GM10248 (cell line): ENCODE measurements around the gene PPARGC1A.

Experiments
- CTCF ChIA-PET: fragments of 300-600 bp; sonication (Branson Sonifier 250); formaldehyde crosslinking; extraction: SDS; loops from one replicate; lab custom pipeline; 2021; ENCODE audit warnings: antibody characterized with exemption; lab: Yijun Ruan, JAX
- POLR2A ChIA-PET: fragments of 350-650 bp; sonication (Branson Sonifier 250); formaldehyde crosslinking; extraction: SDS; loops from one replicate; lab custom pipeline; 2020; ENCODE audit warnings: antibody characterized with exemption; lab: Yijun Ruan, JAX
- DNase-seq: peaks from one replicate; pipeline ENCODE4 v3.0.0; 2012; ENCODE audit errors: extremely low spot score
- TF ChIP-seq, protein P1 (sequence below): IDR thresholded peaks from 2 replicates; pipeline ENCODE4 v1.5.1; 2012; ENCODE audit warnings: mild to moderate bottlenecking, low read depth; ENCODE audit errors: extremely low read depth, missing control alignments, control extremely low read depth

The PPARGC1A gene

DNA sequence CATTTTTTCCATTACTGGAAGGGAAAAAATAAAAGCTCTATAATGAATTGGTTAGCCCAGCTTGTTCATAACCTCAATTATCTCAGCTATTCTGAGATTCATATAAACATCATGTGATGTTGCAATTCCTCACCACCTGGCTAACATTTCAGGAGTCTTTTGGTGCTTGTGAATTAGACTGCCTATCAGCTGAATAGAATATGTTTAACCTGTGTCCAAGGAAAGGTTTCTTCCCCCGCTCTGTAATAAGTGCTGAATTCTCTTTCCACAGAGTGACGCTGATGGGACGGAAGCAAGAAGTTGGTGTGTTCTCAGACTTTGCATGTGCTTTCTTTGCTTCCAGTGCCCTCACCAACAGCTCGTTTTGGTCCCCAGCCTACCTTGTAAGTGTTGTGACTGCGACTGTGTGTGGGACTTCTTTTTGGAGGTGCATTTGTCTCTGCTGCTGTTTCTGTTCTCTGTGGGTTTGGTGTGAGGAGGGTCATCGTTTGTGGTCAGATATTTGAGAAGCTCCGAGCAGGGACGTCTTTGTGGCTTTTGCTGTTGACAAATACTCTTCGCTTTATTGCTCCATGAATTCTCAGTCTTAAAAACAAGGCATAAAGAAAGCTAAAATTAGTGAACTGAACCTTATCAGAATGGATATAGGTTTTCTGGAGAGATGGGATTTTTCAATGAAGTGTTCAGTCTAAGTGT is 61.7 kb downstream of the PPARGC1A start:
- POLR2A ChIA-PET: no interaction called here

DNA sequence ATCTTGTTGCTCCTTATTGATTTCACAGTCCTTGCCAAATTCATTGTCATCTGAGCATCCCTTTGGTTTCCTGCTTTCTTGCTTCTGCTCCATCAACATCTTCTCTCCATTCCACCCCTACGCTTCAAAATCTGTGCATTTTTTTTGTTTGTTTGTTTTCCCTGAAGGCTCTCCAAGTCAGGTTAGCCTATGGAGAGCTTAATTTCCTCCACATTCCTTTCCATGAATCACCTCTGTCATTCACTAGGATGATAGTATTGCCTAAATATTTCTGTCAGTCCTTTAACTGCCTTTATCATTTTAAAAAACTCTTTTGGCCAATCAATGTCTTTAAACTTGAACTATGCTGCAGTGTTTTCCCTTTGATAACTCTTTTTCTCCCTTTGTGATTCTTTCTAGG is 67.7 kb downstream of the PPARGC1A start:
- CTCF ChIA-PET: no interaction called here

More for the DNA sequence above, 61.7 kb downstream of the PPARGC1A start:
- TF ChIP-seq, protein P1, sequence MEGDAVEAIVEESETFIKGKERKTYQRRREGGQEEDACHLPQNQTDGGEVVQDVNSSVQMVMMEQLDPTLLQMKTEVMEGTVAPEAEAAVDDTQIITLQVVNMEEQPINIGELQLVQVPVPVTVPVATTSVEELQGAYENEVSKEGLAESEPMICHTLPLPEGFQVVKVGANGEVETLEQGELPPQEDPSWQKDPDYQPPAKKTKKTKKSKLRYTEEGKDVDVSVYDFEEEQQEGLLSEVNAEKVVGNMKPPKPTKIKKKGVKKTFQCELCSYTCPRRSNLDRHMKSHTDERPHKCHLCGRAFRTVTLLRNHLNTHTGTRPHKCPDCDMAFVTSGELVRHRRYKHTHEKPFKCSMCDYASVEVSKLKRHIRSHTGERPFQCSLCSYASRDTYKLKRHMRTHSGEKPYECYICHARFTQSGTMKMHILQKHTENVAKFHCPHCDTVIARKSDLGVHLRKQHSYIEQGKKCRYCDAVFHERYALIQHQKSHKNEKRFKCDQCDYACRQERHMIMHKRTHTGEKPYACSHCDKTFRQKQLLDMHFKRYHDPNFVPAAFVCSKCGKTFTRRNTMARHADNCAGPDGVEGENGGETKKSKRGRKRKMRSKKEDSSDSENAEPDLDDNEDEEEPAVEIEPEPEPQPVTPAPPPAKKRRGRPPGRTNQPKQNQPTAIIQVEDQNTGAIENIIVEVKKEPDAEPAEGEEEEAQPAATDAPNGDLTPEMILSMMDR: no peak
- CTCF ChIA-PET: interaction anchor here (0.7 to 1.9 kb wide), 6 partner anchors 9 to 41 kb away, joined by 3 to 7 read pairs (median 4); no protein-coding TSS in a partner anchor
- DNase-seq: no peak

DNA sequence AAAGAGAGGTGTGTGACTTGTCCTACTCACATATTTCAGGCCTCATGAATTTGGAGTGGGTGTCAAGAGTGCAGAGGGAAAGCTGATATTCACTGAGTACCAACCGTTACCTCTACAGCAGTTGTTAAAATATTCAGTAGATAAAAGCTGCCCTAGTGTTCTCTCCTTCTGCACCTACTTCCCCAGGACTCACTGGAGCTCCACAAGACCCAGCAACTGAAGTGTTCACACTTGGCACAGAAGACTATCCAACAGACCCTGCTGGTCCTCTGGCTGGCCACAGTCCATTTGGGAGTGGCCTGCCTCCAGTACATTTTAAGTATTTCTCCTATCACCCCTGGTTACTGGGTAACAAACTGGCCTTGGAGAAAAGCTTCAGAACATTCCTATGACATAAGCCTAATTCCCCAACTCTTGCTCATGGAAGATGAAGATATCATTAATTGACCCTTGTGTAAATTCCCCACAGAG is 70.8 kb downstream of the PPARGC1A start:
- POLR2A ChIA-PET: no interaction called here
- DNase-seq: no peak

More for the DNA sequence above, 67.7 kb downstream of the PPARGC1A start:
- TF ChIP-seq, protein P1: no peak
- POLR2A ChIA-PET: no interaction called here
- DNase-seq: no peak

DNA sequence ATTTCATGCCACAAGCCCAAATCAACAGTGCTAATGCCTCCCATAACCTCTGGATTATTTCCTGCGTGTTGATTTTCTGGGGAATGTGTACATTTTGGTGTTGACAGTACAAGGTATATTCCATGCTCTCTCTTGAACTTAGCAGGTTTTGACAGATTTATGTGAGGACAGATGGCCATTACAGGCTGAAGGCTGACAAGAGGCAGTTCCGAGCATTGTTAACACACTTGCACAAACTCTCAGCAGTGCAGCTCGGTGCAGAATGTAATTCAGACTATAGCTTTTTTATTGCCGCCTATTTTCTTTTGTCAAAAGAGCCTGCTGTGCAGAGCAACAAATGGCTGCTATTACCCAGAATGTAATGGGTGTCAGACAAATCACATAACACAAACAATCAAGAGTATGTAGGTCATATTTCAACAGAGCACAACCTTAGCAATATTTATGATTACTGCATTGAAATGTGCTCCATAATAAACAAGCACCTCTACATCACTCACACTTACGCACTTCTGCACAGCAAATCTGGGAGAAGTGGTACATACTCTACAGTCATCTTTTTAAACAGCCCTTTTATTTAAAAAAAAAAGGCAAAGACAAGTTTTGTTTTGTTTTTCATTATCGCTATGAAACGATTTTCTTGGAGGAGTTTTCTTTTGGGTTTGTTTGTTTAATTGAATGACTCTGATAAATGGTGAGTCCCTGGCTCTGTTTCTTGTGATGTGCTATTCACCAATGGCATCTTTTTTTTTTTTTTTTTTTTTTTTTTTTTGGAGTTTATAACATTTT is 71.6 kb downstream of the PPARGC1A start:
- TF ChIP-seq, protein P1: no peak
- CTCF ChIA-PET: interaction anchor here (2.3 kb wide), 1 partner anchor 11 kb away, joined by 7 read pairs; no protein-coding TSS in a partner anchor
- DNase-seq: no peak
- POLR2A ChIA-PET: no interaction called here

More for the DNA sequence above, 70.8 kb downstream of the PPARGC1A start:
- TF ChIP-seq, protein P1: no peak
- CTCF ChIA-PET: interaction anchor here (2.3 kb wide), 1 partner anchor 10 kb away, joined by 7 read pairs; no protein-coding TSS in a partner anchor

DNA sequence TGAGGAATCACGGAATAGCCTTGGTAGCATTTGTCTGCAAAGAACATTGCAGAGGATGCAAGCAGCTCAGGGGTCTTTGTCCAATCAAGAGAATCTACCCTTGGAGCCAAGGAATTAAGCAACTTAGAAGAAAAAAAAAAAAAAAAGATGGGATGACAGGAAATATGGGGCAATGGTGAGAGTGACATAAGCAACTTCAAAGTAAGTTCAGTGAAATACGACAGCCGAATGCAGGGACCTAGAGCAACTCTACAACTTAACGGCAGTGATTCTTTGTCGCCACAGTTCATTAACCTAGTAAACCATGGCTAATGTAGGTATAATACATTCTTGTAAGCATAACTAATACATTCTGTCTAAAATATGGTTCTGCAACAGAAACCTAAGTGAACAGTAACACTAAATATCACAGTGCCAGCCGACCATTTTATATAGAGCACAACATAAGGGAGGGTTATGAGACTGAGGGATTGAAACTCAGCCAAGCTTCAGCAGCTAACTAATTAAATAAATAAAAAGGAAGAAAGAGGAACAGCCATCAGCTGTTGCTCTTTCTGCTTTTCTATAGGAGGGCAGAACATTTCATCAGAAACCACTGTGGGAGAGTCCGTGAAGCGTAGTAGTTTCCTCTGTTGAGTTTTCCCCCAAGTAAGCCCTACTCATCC is 74.7 kb downstream of the PPARGC1A start:
- ChIA-PET CTCF (no interaction called here), POLR2A (no interaction called here)
- DNase-seq: no peak
- TF ChIP-seq, protein P1: no peak

DNA sequence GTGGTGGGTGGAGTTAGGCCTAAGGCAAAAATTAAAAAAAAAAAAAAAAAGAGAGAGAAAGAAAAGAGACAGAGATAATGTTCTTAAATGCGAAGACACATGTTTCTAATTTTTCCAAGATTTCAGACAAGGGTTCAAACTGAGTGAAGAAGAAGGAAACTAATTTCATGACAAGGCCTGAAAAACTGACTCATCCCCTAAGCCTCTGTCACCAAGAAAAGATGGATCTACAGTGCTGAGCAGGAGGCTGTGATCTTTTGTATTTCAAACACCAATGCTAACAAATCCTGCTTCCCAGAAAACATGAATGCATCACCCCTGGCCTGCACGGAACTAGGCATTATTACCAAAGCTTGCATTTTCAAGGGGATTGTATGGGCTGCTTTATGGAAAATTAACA is 75.3 kb downstream of the PPARGC1A start:
- no peak for DNase-seq
- TF ChIP-seq, protein P1: no peak
- ChIA-PET POLR2A (no interaction called here), CTCF (no interaction called here)
